ENCODE data around the gene RNASE7. TPM values are rescaled to one million over a fixed set of nuclear protein-coding genes. Genes with fewer than 3 reads are reported as not detected.

The RNASE7 gene
- polyA plus RNA-seq, 1 of the 3 experiments (the other 2 are of a cell fraction), result not detected

DNA sequence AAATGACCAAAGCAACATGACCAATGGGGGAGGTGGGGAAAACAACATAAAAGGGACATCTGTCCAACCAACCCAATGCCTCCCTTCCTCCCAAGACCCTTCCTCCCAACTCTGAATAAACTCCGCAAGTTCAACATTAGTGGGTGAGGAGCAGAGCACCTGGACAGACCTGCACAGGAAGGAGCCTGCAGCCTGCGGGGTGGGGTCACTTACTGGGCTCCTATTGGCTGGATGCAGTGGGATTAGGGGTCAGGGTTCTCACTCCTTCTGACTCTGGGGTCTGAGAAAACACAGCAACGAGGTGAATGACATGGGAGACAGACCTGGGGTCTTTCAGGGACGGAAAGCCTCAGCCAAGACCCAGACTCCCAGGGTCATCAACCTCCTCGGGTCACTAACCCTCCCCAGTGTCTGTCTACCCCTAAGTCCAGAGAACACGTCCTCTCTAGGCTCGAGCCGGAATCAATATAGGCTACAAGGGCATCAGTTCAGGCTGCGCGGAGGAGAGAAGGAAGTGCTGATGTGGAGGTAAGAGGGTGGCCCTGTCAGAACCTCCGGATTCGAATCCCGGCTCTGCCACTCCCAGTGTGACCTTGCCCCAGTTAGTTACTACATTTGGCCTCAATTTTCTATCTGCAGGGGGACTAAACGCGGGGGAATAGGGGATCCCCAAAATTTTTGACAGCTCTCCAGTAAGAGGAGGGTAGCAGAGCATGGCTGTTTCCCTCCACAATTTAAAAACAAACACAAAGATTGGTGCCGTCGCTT, 18.2 kb upstream of the RNASE7 start (continued):
- TF ChIP-seq FOXM1 (IDR thresholded peaks at IDR 0.05; ENCODE audit: low read depth) (no peak), TCF12 (IDR thresholded peaks at IDR 0.05) (no peak), TEAD4 (IDR thresholded peaks at IDR 0.05; ENCODE audit: borderline replicate concordance, insufficient read depth) (no peak), CHD2 (IDR thresholded peaks at IDR 0.05; ENCODE audit: low read length, partially characterized antibody) (no peak), EZH2phosphoT487 (IDR thresholded peaks at IDR 0.05; ENCODE audit: borderline replicate concordance, low read depth) (no peak), JUND (IDR thresholded peaks at IDR 0.05) (no peak)

DNA sequence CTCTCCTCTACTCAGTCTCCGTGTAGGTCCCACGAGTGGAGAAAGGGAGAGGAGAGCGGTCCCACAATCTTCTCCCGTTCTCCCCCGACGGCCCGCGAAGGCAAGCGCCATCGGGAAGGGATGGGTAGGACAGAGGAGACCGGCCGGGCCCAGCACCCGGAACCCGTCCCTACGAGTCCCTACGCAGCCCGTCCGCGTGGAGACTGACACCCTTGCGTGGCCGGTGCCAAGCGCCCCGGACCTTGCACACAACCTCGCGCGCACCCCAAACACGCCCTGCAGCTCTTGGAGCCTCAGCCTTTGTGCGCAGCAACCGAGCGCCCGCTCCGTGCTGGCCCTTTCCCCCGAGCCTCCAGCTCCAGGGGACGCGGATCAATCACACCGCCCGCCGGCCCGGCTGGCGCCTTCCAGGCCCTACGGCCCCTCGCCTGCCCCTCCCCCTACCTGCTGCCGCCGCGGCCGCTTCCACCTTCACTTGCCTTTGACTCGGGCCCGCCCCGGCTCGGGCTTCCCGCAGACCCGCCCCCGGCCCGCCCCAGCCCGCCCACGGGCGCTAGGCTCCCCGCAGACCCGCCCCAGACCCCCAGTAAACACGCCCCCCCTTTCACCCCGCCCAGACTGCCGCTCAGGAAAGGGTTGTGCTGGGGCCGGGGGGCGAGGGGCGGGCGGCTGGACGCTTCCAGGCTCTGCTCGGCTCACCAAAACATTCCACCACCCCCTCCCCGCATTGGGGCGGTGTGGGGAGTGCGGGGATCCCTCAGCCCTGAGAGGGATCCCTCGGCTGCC, 17.4 kb upstream of the RNASE7 start, which contains the start of gene NDRG2:
TSS of gene NDRG2 (minus strand) at position 477 of the 786 bp plus-strand sequence. CDS start 1,746 bp downstream, outside the sequence.
- Histone ChIP-seq H3K4me3 (ENCODE audit: low read depth in 2 of 2, low read length in 1 of 2) (peak within 1 kb of the TSS; percentile 56 to 68), H4K20me1 (ENCODE audit: insufficient read depth) (no peaks in the 10 kb centered on the region), H3K9ac (peak within 1 kb of the TSS; percentile 31; the same call in 1 of the 2 replicates), H3K9me2 (no peaks in the 10 kb centered on the region), H3K4me2 (peak within 1 kb of the TSS; percentile 89), H3K79me2 (ENCODE audit: insufficient read depth) (no peaks in the 10 kb centered on the region), H3K27ac (ENCODE audit: low read depth in 2 of 2, low read length in 1 of 2) (peak within 1 kb of the TSS in 1 of 2 experiments; percentile 55; a peak in 1 of 4 replicates), H3K36me3 (replicated peaks in 1 of 2; ENCODE audit: control insufficient read depth in 1 of 2, insufficient read depth in 2 of 2, low read length in 1 of 2) (no peaks in the 10 kb centered on the region), H2AFZ (ENCODE audit: low read depth) (peak within 1 kb of the TSS; percentile 91), H3K27me3 (ENCODE audit: insufficient read depth) (peaks cover 4% of the 10 kb centered on the region; the same call in 1 of the 2 replicates), H3K4me1 (ENCODE audit: control insufficient read depth in 1 of 2, insufficient read depth in 2 of 2, low read depth in 1 of 2, low read length in 1 of 2) (peaks cover 0 to 10% of the 10 kb centered on the region in 2 experiments; a peak in 1 of 4 replicates), H3F3A (replicated peaks; ENCODE audit: insufficient read depth) (no peaks in the 10 kb centered on the region), H3K9me3 (no peaks in the 10 kb centered on the region)
- CTCF ChIA-PET, result interaction anchor here (1.0 to 18.2 kb wide), 5 partner anchors 10 to 77 kb away, joined by 3 to 555 read pairs (median 36); partner anchors contain the start of genes RNASE7, TMEM253 and ZNF219
- TF ChIP-seq MXI1 (IDR thresholded peaks at IDR 0.05; ENCODE audit: low read depth, low read length), result 0 out of 2 replicates have a peak, but pooled peaks have one; percentile 15
- TF ChIP-seq TAF1 (IDR thresholded peaks at IDR 0.05; ENCODE audit: borderline replicate concordance, low read depth, low read length), result no peak
- POLR2A ChIA-PET, result interaction anchor here (2.1 kb wide), 1 partner anchor 9 kb away, joined by 11 read pairs; no protein-coding TSS in a partner anchor
- DNase-seq, result peak; percentile 95
- WGBS (ENCODE audit: low lambda C conversion rate), result 9% methylated on average over 19 of the region's 72 CpGs

DNA sequence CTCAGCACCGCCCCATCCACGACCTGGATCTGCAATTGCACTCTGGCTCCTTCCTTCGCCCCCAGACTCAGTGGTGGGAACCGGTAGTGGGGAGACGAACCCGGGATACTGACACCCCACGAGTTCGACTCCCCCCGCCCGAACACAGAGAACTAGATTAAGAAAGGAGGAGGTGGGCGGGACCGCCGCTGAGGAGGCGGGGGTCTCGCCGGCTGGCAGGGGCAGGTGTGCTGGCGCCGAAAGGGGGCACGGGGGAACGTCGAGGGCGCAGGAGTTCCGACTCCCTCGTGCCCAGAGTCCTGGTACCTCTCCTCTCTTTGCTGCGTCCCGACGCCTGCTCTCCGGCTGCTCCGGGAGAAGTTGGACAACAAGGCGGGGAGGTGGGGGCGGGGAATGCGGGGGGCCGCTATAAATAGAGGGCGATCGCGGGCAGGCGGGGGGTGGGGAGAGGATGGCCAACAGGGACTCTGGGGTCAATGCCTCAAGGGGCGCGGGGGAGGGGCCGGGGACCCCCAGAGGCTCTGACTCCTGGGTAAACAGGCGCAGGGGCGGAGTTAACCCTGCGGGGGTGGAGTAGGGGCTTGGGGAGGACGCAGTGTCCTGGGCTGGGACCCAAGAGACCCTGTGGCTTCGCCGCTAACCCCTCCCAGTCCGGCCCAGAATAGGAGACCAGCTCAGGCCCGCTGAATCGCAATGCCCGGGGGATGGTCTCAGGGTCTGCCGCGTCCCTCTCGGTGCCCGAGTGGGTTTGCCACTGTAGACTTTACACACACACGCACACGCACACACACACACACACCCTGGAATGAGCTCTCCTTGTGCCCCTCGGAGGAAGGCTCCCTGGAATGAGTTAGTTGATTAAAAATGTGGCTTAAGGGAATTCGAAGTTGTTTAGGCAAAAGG, 16.5 kb upstream of the RNASE7 start:
- Histone ChIP-seq H2AFZ (ENCODE audit: low read depth) (peak overlapping the region; percentile 79), H4K20me1 (ENCODE audit: insufficient read depth) (no peaks in the 10 kb centered on the region), H3K4me1 (ENCODE audit: control insufficient read depth in 1 of 2, insufficient read depth in 2 of 2, low read depth in 1 of 2, low read length in 1 of 2) (peaks cover 0 to 10% of the 10 kb centered on the region in 2 experiments; a peak in 1 of 4 replicates), H3K9ac (peak overlapping the region; percentile 31; the same call in 1 of the 2 replicates), H3K79me2 (ENCODE audit: insufficient read depth) (no peaks in the 10 kb centered on the region), H3K27ac (ENCODE audit: low read depth in 2 of 2, low read length in 1 of 2) (peak overlapping the region in 1 of 2 experiments; percentile 55; a peak in 1 of 4 replicates), H3K9me2 (no peaks in the 10 kb centered on the region), H3K9me3 (no peaks in the 10 kb centered on the region), H3K4me3 (ENCODE audit: low read depth in 2 of 2, low read length in 1 of 2) (peak overlapping the region; percentile 56 to 68), H3K27me3 (ENCODE audit: insufficient read depth) (peaks cover 10% of the 10 kb centered on the region; the same call in 1 of the 2 replicates), H3K4me2 (peak overlapping the region; percentile 89), H3F3A (replicated peaks; ENCODE audit: insufficient read depth) (no peaks in the 10 kb centered on the region), H3K36me3 (replicated peaks in 1 of 2; ENCODE audit: control insufficient read depth in 1 of 2, insufficient read depth in 2 of 2, low read length in 1 of 2) (no peaks in the 10 kb centered on the region)
- 24% methylated on average over 37 of the region's 58 CpGs for WGBS (ENCODE audit: low lambda C conversion rate)
- CTCF ChIA-PET, result interaction anchor here (0.7 to 18.2 kb wide), 10 partner anchors 8 to 489 kb away, joined by 3 to 555 read pairs (median 10); partner anchors contain the start of genes RNASE7, TMEM253 and ZNF219
- POLR2A ChIA-PET, result interaction anchor here (1.2 kb wide), 1 partner anchor 11 kb away, joined by 4 read pairs; no protein-coding TSS in a partner anchor
- peak; percentile 63 for DNase-seq
- TF ChIP-seq POLR2AphosphoS5 (IDR thresholded peaks at IDR 0.05; ENCODE audit: low read depth, low read length) (no peak), FOXJ3 (CRISPR knock-in tag; IDR thresholded peaks at IDR 0.05) (no peak), CHD2 (IDR thresholded peaks at IDR 0.05; ENCODE audit: low read length, partially characterized antibody) (no peak), NRF1 (IDR thresholded peaks at IDR 0.05; ENCODE audit: low read depth, low read length) (no peak), SIN3A (IDR thresholded peaks at IDR 0.05; ENCODE audit: borderline replicate concordance, low read depth, low read length) (no peak), EP300 (IDR thresholded peaks at IDR 0.05; ENCODE audit: borderline replicate concordance in 1 of 2, low read depth in 1 of 2, low read length in 1 of 2) (no peak), FOXM1 (IDR thresholded peaks at IDR 0.05; ENCODE audit: low read depth) (no peak), NFIC (IDR thresholded peaks at IDR 0.05; ENCODE audit: borderline replicate concordance) (no peak)
- TF ChIP-seq, protein P1, sequence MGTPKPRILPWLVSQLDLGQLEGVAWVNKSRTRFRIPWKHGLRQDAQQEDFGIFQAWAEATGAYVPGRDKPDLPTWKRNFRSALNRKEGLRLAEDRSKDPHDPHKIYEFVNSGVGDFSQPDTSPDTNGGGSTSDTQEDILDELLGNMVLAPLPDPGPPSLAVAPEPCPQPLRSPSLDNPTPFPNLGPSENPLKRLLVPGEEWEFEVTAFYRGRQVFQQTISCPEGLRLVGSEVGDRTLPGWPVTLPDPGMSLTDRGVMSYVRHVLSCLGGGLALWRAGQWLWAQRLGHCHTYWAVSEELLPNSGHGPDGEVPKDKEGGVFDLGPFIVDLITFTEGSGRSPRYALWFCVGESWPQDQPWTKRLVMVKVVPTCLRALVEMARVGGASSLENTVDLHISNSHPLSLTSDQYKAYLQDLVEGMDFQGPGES (IDR thresholded peaks at IDR 0.05; ENCODE audit: low read depth, low read length), result no peak
